ENCODE results near the gene KLF3. TPM values are rescaled to one million over a fixed set of nuclear protein-coding genes. Genes with fewer than 3 reads are reported as not detected.

Gene KLF3
- total and polyA plus RNA-seq, 2 of the 8 experiments (the other 6 are each of a cell fraction or from before 2014, with no cell fraction given) = 8.0 to 14.9 TPM

DNA sequence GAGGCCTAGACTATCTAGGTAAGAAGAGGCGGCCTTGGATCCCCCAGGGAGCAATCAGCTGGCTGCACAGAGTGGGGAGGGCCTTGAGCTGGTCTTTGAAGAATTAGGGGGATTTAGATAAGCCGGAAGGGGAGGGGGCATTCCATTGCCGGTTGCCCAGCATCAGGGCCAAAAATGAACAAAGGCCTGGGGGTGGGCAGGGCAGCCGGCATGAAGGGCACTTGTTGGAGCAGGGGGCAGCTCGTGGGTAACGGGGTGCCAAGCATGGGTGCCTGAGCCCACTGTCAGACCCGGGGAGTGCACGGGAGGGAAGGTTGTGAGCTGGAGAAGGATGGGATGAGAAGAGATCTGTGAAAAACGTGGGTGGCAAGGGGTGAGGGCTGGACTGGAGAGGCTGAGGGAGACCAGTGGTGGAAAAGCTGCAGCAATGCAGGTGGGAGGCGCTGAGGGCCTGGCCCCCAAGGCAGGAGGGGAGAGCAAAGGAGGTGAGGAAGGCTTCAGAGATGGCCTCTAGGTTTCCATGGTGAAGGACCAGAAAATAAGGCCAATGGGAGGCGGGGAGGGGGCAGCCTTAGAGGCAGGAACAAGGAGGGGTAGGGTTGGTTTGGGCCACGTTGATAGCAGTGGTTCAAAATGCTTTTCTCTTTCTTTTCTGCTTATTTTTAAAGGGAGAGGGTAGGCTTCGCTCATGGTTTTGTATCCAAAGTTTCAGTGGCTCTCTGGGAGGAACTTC is 8.6 kb downstream of the KLF3 start:
- no peaks in the 10 kb centered on the region for H3K36me3 ChIP-seq (ENCODE audit: control insufficient read depth in 2 of 4, insufficient read depth in 4 of 4, low read length in 3 of 4)
- peak overlapping the region; percentile 82; the same call in 1 of the 2 replicates for H2BK12ac ChIP-seq (ENCODE audit: low read depth, low read length)
- peak overlapping the region; percentile 46 for H4K91ac ChIP-seq (replicated peaks; ENCODE audit: insufficient read length, low read length)
- H4K20me1 ChIP-seq (replicated peaks in 1 of 2; ENCODE audit: control insufficient read depth in 1 of 2, insufficient read depth in 2 of 2, low read length in 2 of 2) = peaks cover 0 to 9% of the 10 kb centered on the region in 2 experiments
- WGBS, 2 experiments (ENCODE audit: extremely low coverage in 1 of 2, insufficient coverage in 1 of 2, insufficient read length in 1 of 2, insufficient replicate concordance in 2 of 2, low coverage in 1 of 2, low lambda C conversion rate in 2 of 2, missing lambda C conversion rate in 1 of 2) = 75% methylated on average over 12 of the region's 13 CpGs; no CpG with 5 or more reads in 1 of the 2 experiments
- H4K5ac ChIP-seq (ENCODE audit: insufficient read length, low read depth, low read length) = no peak overlapping the region
- H3K27me3 ChIP-seq (replicated peaks in 1 of 4; ENCODE audit: control insufficient read depth in 3 of 4, extremely low read depth in 1 of 4, insufficient read depth in 3 of 4, low read length in 3 of 4) = no peaks in the 10 kb centered on the region
- FAIRE-seq (no peak), DNase-seq (ENCODE audit: low read depth in 1 of 2, low spot score in 2 of 2) (no peak)
- no peak overlapping the region for H2BK20ac ChIP-seq (ENCODE audit: low read length)
- H3K4me1 ChIP-seq (replicated peaks in 1 of 4; ENCODE audit: control insufficient read depth in 3 of 4, insufficient read depth in 4 of 4, low read length in 3 of 4) = peaks cover 25 to 50% (median 31%) of the 10 kb centered on the region in 4 experiments
- H3K23ac ChIP-seq (ENCODE audit: insufficient read length) = no peak overlapping the region
- H3K14ac ChIP-seq (ENCODE audit: insufficient read length) = no peak overlapping the region
- POLR2A ChIA-PET (ENCODE audit: partially characterized antibody) = interaction anchor here (0.8 to 0.9 kb wide), 2 partner anchors 9 to 183 kb away, joined by 3 read pairs; no protein-coding TSS in a partner anchor
- TF ChIP-seq RAD21 (IDR thresholded peaks at IDR 0.05 in 1 of 2, conservative IDR thresholded peaks at IDR 0.05 in 1 of 2; ENCODE audit: low read depth in 2 of 2, low read length in 2 of 2) = no peak
- 0 out of 2 replicates have a peak, but pooled peaks have one; percentile 17 for TF ChIP-seq POLR2AphosphoS5 (IDR thresholded peaks at IDR 0.05; ENCODE audit: low read depth, low read length)
- H2BK120ac ChIP-seq (replicated peaks; ENCODE audit: low read depth, low read length) = no peak overlapping the region
- H2BK15ac ChIP-seq (ENCODE audit: low read length) = no peak overlapping the region
- no peak overlapping the region for H3K27ac ChIP-seq (ENCODE audit: low read depth, low read length)
- peak overlapping the region; percentile 76; the same call in 1 of the 2 replicates for H2BK5ac ChIP-seq (ENCODE audit: low read depth, low read length)
- H3K18ac ChIP-seq (ENCODE audit: extremely low read depth, low read length) = peak overlapping the region; percentile 28
- no peak overlapping the region for H3K9ac ChIP-seq (replicated peaks in 1 of 4; ENCODE audit: extremely low read depth in 1 of 4, low read depth in 3 of 4, low read length in 3 of 4)
- peaks cover 11% of the 10 kb centered on the region for H3K79me1 ChIP-seq (ENCODE audit: low read depth, low read length)
- no peak overlapping the region for H3K4me3 ChIP-seq (ENCODE audit: extremely low read depth in 1 of 4, insufficient read depth in 2 of 4, low read depth in 3 of 4, low read length in 4 of 4)
- no peak overlapping the region for H3K56ac ChIP-seq (replicated peaks; ENCODE audit: insufficient read length, low read depth, low read length)
- no peaks in the 10 kb centered on the region for H3K23me2 ChIP-seq (ENCODE audit: low read depth, low read length)
- H3K4me2 ChIP-seq (ENCODE audit: insufficient read depth in 1 of 2, low read depth in 2 of 2, low read length in 2 of 2) = peak overlapping the region; percentile 9 to 29
- no peak overlapping the region for H3K4ac ChIP-seq (replicated peaks; ENCODE audit: insufficient read length, low read depth, low read length)
- H3K79me2 ChIP-seq (ENCODE audit: control insufficient read depth in 1 of 2, insufficient read depth in 2 of 2, low read length in 2 of 2) = peaks cover 3 to 96% of the 10 kb centered on the region in 2 experiments; a peak in 2 of 4 replicates
- CTCF ChIA-PET (ENCODE audit: partially characterized antibody) = interaction anchor here (0.6 to 2.7 kb wide), 3 partner anchors 22 to 488 kb away, joined by 3 to 8 read pairs (median 5); no protein-coding TSS in a partner anchor
- no peak overlapping the region for H2AFZ ChIP-seq (ENCODE audit: low read length)
- H2AK5ac ChIP-seq (ENCODE audit: low read depth, low read length) = peak overlapping the region; percentile 19; the same call in 1 of the 2 replicates
- no peak overlapping the region for H4K8ac ChIP-seq (ENCODE audit: extremely low read depth, insufficient read depth, low read length)
- no peaks in the 10 kb centered on the region for H3K9me3 ChIP-seq (ENCODE audit: insufficient read depth in 2 of 2, low read depth in 1 of 2, low read length in 1 of 2)
